LNCAP (cell line): ENCODE measurements around the gene CXCR6.

Experiments used
- TF ChIP-seq, protein P1 (sequence below): fragments of 450-650 bp; IDR thresholded peaks from 2 replicates; pipeline ENCODE4 v1.5.1; 2017; ENCODE audit warnings: mild to moderate bottlenecking

CXCR6 gene

DNA sequence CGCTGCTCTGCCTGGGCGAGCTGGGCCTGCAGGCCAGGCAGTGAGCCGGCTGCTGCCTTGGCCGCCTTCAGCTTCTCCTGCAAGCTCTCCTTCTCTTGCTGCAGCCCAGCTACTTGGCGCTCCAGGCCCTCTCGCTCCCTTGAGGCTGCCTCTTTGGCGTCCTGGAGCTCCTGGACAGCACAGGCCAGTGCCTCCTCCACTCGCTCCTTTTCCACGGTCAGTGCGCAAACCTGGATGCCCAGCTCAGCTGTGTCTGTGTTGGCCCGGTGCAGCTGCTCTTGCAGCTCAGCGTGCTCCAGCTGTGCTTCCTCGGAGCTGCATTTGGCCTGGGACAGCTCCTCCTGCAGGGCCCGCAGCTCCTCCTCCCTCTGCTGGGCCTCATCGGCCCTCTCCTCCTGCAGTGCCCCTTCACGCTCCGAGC lies 23.1 kb downstream of the CXCR6 start:
- TF ChIP-seq, protein P1, sequence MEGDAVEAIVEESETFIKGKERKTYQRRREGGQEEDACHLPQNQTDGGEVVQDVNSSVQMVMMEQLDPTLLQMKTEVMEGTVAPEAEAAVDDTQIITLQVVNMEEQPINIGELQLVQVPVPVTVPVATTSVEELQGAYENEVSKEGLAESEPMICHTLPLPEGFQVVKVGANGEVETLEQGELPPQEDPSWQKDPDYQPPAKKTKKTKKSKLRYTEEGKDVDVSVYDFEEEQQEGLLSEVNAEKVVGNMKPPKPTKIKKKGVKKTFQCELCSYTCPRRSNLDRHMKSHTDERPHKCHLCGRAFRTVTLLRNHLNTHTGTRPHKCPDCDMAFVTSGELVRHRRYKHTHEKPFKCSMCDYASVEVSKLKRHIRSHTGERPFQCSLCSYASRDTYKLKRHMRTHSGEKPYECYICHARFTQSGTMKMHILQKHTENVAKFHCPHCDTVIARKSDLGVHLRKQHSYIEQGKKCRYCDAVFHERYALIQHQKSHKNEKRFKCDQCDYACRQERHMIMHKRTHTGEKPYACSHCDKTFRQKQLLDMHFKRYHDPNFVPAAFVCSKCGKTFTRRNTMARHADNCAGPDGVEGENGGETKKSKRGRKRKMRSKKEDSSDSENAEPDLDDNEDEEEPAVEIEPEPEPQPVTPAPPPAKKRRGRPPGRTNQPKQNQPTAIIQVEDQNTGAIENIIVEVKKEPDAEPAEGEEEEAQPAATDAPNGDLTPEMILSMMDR, result no peak

DNA sequence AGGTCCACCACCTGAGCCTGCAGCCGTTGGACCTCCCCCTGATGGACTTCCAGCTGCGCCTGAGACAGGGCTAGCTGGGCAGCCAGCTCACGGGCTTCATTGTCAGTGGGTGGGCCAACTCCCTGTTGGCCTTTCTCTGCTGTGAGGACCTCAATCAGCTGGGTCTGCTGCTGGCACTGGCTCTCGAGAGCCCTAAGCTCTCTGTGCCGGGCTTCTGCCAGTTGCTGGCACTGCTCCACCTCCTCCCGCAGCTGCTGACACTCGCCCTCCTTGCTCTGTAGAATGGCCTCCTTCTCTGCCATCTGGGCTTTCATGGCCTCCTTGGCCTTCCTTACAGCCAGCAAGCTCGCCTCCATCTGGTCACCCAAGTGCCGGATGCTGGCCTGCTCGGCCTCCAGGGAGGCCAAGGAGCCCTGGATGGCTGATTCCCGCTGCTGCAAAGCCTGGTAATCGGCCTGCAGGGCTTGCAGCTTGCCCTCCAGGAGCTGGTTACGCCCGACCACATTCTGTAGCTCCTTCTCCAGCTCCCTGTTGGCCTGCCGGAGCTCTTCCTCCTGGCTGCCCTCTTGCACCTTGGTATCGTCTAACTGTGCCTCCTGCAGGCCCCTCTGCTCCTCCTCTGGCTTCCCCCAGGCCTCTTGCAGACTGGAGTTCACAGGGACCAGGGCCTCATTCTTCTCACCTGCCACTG lies 23.8 kb downstream of the CXCR6 start:
- TF ChIP-seq, protein P1, result no peak

DNA sequence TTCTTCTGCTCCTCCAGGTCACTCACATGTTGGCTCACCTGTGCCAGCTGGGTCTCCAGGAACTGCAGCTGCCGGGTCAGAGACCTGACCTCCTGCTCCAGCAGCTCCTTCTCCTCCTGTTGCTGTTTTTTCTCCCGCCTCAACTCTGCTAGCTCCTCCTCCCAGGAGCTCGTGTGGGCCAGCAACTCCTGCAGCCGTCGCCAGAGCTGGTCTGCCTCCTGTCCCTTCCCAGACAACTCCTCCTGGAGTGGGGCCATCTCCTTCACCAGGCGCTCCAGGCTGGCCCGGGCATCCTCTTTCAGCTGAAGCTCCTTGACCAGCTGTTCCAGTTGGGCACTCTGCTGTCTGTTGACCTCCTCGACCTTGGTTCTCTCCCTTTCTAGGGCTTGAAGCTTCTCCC lies 24.5 kb downstream of the CXCR6 start:
- TF ChIP-seq, protein P1, result no peak

DNA sequence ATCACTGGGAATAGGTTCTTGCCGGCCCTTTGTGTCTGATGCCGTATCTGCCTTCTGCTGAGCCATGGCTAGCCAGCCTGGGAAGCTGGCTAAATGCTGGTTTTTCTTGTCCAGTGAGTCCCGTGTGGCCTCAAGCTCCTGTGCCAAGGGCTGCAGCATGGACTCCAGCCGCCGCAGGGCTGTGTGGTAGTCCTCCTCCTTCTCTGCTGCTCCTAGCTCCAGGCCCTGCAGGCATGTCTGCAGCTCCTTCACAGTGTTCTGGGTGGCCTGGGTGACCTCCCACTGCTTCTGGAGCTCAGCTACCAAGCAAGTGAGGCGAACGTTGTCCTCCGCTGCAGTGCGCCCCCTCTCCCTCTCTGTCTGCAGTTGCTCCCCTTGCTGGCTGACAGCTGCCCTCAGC lies 24.9 kb downstream of the CXCR6 start:
- TF ChIP-seq, protein P1, result no peak

DNA sequence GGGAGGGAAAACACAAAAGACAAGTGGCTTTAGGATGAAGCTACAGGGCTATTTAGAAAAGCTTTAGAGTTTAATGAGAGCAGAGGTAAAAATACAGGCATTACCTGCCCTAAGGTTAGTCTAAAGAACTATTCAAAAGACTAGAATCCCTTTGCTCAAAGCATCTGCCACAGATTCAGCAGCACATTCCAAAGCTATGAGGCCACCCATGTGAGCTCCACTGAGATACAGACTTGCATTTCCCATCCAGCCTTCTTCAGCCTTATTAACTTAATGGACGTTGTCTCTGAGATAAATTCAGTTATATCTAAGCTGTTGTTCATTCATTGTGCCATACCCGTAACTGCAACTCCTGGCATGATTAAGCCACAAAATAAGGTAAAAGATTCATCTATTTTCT lies 25.4 kb downstream of the CXCR6 start:
- TF ChIP-seq, protein P1, result no peak

DNA sequence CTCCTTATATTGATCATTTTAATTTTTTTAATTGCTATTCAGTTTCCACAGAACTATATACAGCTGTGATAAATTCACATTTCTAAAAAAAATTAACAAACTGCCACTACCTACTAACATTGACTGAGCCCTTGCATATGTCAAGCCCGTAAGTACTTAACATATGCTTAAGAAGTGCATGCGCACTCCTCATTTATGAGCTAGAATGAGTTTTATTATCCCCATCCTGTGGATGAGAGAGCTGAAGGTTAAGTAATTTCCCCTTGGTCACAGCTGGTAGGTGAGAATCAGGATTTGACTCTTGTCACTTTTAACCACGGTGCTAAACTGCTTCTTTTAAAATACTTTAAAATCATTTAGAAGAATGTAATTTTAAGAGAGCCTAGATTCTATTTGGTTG lies 25.9 kb downstream of the CXCR6 start:
- TF ChIP-seq, protein P1, result no peak

DNA sequence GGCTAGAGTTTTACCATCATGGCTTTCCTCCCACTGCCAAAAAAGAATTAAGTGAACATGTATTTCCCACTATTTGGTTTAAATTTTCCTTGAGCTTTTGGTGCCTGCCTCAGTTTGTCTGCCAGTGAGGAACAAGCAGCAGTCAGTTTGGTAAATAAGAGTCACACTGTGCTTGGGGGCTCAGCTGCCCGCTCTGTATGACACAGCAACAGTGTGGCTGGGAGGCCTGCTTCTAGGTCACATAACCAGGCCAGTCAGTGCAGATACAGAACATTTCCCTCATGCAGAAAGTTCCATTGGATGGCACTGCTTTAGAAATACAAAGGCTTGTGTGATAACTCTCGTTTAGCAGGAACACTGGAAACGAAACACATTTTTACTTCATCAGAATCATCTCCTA lies 26.7 kb downstream of the CXCR6 start:
- TF ChIP-seq, protein P1, result no peak
